K562 (cell line): ENCODE results near the gene HTT-AS. TPM values are rescaled to one million over a fixed set of nuclear protein-coding genes. Genes with fewer than 3 reads are reported as not detected.

Experiments
- CBFA2T2 ChIP-seq: fragments of 450-650 bp; conservative IDR thresholded peaks from 2 replicates; pipeline ENCODE4 v1.6.1; 2017; ENCODE audit warnings: mild to moderate bottlenecking
- CBX2 ChIP-seq: fragments of 200-600 bp; sonication (generic); IDR thresholded peaks from one replicate; pipeline ENCODE4 v1.6.1; 2012; ENCODE audit warnings: mild to moderate bottlenecking, low read length, inconsistent platforms; ENCODE audit not compliant: insufficient read depth, poor library complexity, severe bottlenecking
- CREB5 ChIP-seq: fragments of 250-450 bp; sonication (Bioruptor Pico); IDR thresholded peaks from 2 replicates; pipeline ENCODE4 v1.5.0; 2020; ENCODE audit warnings: mild to moderate bottlenecking
- FOXA1 ChIP-seq: fragments of 450-650 bp; IDR thresholded peaks from 2 replicates; pipeline ENCODE4 v1.6.1; 2016; ENCODE audit warnings: mild to moderate bottlenecking, borderline replicate concordance
- HOXB6 ChIP-seq: fragments of 250-450 bp; sonication (Bioruptor Pico); IDR thresholded peaks from 2 replicates; pipeline ENCODE4 v1.5.1; 2022; ENCODE audit warnings: mild to moderate bottlenecking, borderline replicate concordance
- MYBL2 ChIP-seq, 2 experiments: fragments of 450-650 bp in 1 of 2; sonication (generic) in 1 of 2; formaldehyde crosslinking in 1 of 2; IDR thresholded peaks; 2 replicates each; pipeline versions ENCODE4 v1.6.1 to v1.8.1; 2017 to 2022; ENCODE audit warnings: borderline replicate concordance in 1 of 2, inconsistent platforms in 1 of 2, low read depth in 1 of 2, mild to moderate bottlenecking in 1 of 2, missing genetic modification reagents in 1 of 2, moderate library complexity in 1 of 2
- NCOA6 ChIP-seq: fragments of 450-650 bp; IDR thresholded peaks from 2 replicates; pipeline ENCODE4 v1.6.1; 2017; ENCODE audit warnings: mild to moderate bottlenecking
- NFRKB ChIP-seq: fragments of 450-650 bp; IDR thresholded peaks from 2 replicates; pipeline ENCODE4 v1.6.1; 2016; ENCODE audit warnings: low read depth
- NR3C1 ChIP-seq: sonication (generic); formaldehyde crosslinking; IDR thresholded peaks from 2 replicates; pipeline ENCODE4 v1.8.1; 2022; ENCODE audit warnings: missing genetic modification reagents
- SMAD2 ChIP-seq: fragments of 150-350 bp; IDR thresholded peaks from 2 replicates; pipeline ENCODE4 v1.6.1; 2014; ENCODE audit warnings: low read depth, mild to moderate bottlenecking, low read length
- TAF7 ChIP-seq: fragments of 450-650 bp; IDR thresholded peaks from 2 replicates; pipeline ENCODE4 v1.6.1; 2016; ENCODE audit warnings: missing genetic modification characterization, missing compliant biosample characterization
- U2AF2 ChIP-seq: fragments of 200-400 bp; formaldehyde crosslinking; optimal IDR thresholded peaks from 2 replicates; pipeline ENCODE3; 2017; ENCODE audit warnings: low read depth, mild to moderate bottlenecking, low read length
- ZBTB1 ChIP-seq: sonication (generic); formaldehyde crosslinking; IDR thresholded peaks from 2 replicates; pipeline ENCODE4 v1.8.1; 2023; ENCODE audit warnings: missing genetic modification reagents, low read depth, mild to moderate bottlenecking, borderline replicate concordance
- ZFP36 ChIP-seq: fragments of 150-350 bp; IDR thresholded peaks from 2 replicates; pipeline ENCODE4 v1.6.1; 2018; ENCODE audit warnings: low read length, low read depth; ENCODE audit not compliant: partially characterized antibody
- ZFX ChIP-seq: sonication (generic); formaldehyde crosslinking; IDR thresholded peaks from 2 replicates; pipeline ENCODE4 v1.8.0; 2022; ENCODE audit warnings: mild to moderate bottlenecking, missing genetic modification reagents, moderate library complexity
- ZMIZ1 ChIP-seq, 2 experiments: fragments of 150-350 bp in 1 of 2; IDR thresholded peaks; 2 replicates each; pipeline ENCODE4 v1.6.1; 2012 to 2016; ENCODE audit warnings: low read depth in 2 of 2, low read length in 2 of 2, mild to moderate bottlenecking in 1 of 2, moderate library complexity in 1 of 2
- ZNF445 ChIP-seq: fragments of 250-450 bp; sonication (Bioruptor Pico); IDR thresholded peaks from 2 replicates; pipeline ENCODE4 v1.4.0; 2020; ENCODE audit warnings: low read depth, mild to moderate bottlenecking, moderate library complexity
- ZNF76 ChIP-seq: fragments of 250-450 bp; sonication (Bioruptor Pico); IDR thresholded peaks from 2 replicates; pipeline ENCODE4 v1.4.0; 2020; ENCODE audit warnings: mild to moderate bottlenecking, moderate library complexity, borderline replicate concordance
- polyA plus RNA-seq, 8 experiments: library from polyadenylated mRNA; depleted of rRNA in 4 of 8; stranded (reverse) in 5 of 8; unstranded in 3 of 8; fragments of >200 nt; fragmentation: Nextera tagmentation in 2 of 8; fragmentation: Illumina TruSeq in 1 of 8; extraction: Ambion mirVana in 2 of 8; extraction: Trizol in 1 of 8; gene quantifications; 2 replicates each; pipeline versions ENCODE4 v1.2.1 to v1.2.3, GENCODE V29; 2011 to 2014; ENCODE audit warnings: inconsistent platforms in 1 of 8, missing spikeins in 1 of 8
- total RNA-seq, 7 experiments: library from RNA; depleted of rRNA in 6 of 7; stranded (reverse); fragments of >200 nt in 6 of 7; fragmentation: Illumina TruSeq in 2 of 7; extraction: Trizol in 2 of 7; gene quantifications; 2 replicates each; pipeline versions ENCODE4 v1.2.1 to v1.2.3, GENCODE V29; 2011 to 2021; ENCODE audit warnings: low replicate concordance in 1 of 7

Gene HTT-AS
- total and polyA plus RNA-seq, 9 of the 15 experiments (the other 6 are each of a cell fraction or from before 2014, with no cell fraction given) = not detected

GRCh38 chr4:3074078-3074845 lies at the start of gene HTT-AS, which contains the start of gene HTT (continued):
- TF ChIP-seq ZMIZ1 (IDR thresholded peaks at IDR 0.05; ENCODE audit: low read depth in 2 of 2, low read length in 2 of 2) = no peak
- TF ChIP-seq NCOA6 = peak; percentile 53; the same call in 1 of the 2 replicates
- no peak for TF ChIP-seq HOXB6 (CRISPR knock-in tag)
- no peak for TF ChIP-seq NR3C1 (CRISPR knock-in tag)
- TF ChIP-seq CREB5 (CRISPR knock-in tag) = no peak
- no peak for TF ChIP-seq SMAD2
- no peak for TF ChIP-seq NFRKB
- TF ChIP-seq TAF7 (tag) = no peak
- TF ChIP-seq ZBTB1 = no peak; the same call in 1 of the 2 replicates
- no peak for TF ChIP-seq ZNF445 (CRISPR knock-in tag)
- TF ChIP-seq CBFA2T2 = no peak
- no peak for TF ChIP-seq CBX2
- no peak for TF ChIP-seq FOXA1
- TF ChIP-seq U2AF2 = no peak
- no peak for TF ChIP-seq ZFP36
- no peak for TF ChIP-seq MYBL2 (IDR thresholded peaks at IDR 0.05; ENCODE audit: low read depth)
- TF ChIP-seq MYBL2 (CRISPR knock-in tag; IDR thresholded peaks at IDR 0.05; ENCODE audit: borderline replicate concordance) = no peak
- peak; percentile 75 for TF ChIP-seq ZFX (CRISPR knock-in tag)
- TF ChIP-seq ZNF76 = no peak
- TF ChIP-seq, all 486 proteins: peak for 88
